ENCODE results near the gene CORIN.

CORIN gene

GRCh38 chr4:47790105-47790504 lies 47.8 kb downstream of the CORIN start:
- H3K4me3 ChIP-seq (ENCODE audit: low read depth, low read length) = no peak overlapping the region
- H3K4me1 ChIP-seq (ENCODE audit: control insufficient read depth, insufficient read depth, low read length) = no peaks in the 10 kb centered on the region
- H3K36me3 ChIP-seq (ENCODE audit: control insufficient read depth in 2 of 2, insufficient read depth in 1 of 2, low read length in 2 of 2) = no peaks in the 10 kb centered on the region
- H3K27ac ChIP-seq (ENCODE audit: extremely low read depth, low read depth, low read length) = no peak overlapping the region
- TF ChIP-seq ZBTB8A (tag by site-specific recombination; IDR thresholded peaks at IDR 0.05) (no peak), ZNF561 (tag by site-specific recombination; IDR thresholded peaks at IDR 0.05; ENCODE audit: borderline replicate concordance) (no peak), ZNF843 (tag by site-specific recombination; IDR thresholded peaks at IDR 0.05) (no peak)
- no peaks in the 10 kb centered on the region for H3K9me3 ChIP-seq (ENCODE audit: control insufficient read depth, insufficient read depth, low read depth, low read length)
- POLR2A ChIA-PET = no interaction called here
- CTCF ChIA-PET = no interaction called here

GRCh38 chr4:47788126-47788525 lies 49.7 kb downstream of the CORIN start:
- Histone ChIP-seq H3K9me3 (ENCODE audit: control insufficient read depth, insufficient read depth, low read depth, low read length) (no peaks in the 10 kb centered on the region), H3K4me3 (ENCODE audit: low read depth, low read length) (no peak overlapping the region), H3K27ac (ENCODE audit: extremely low read depth, low read depth, low read length) (no peak overlapping the region), H3K36me3 (ENCODE audit: control insufficient read depth in 2 of 2, insufficient read depth in 1 of 2, low read length in 2 of 2) (no peaks in the 10 kb centered on the region), H3K4me1 (ENCODE audit: control insufficient read depth, insufficient read depth, low read length) (no peaks in the 10 kb centered on the region)
- ChIA-PET POLR2A (no interaction called here), CTCF (no interaction called here)
- TF ChIP-seq ZNF169 (tag by site-specific recombination; IDR thresholded peaks at IDR 0.05) (no peak), RBAK (tag by site-specific recombination; IDR thresholded peaks at IDR 0.05) (no peak), ZSCAN30 (tag by site-specific recombination; IDR thresholded peaks at IDR 0.05) (no peak), FEZF1 (tag by site-specific recombination; IDR thresholded peaks at IDR 0.05) (no peak), TRIM28 (IDR thresholded peaks at IDR 0.05; ENCODE audit: borderline replicate concordance, low read length) (no peak), ZNF133 (tag by site-specific recombination; IDR thresholded peaks at IDR 0.05) (no peak), MZF1 (tag by site-specific recombination; IDR thresholded peaks at IDR 0.05; ENCODE audit: borderline replicate concordance) (no peak)

GRCh38 chr4:47786958-47787370 lies 50.9 kb downstream of the CORIN start:
- H3K4me3 ChIP-seq (ENCODE audit: low read depth, low read length) = no peak overlapping the region
- TF ChIP-seq ZNF155 (tag by site-specific recombination; IDR thresholded peaks at IDR 0.05) (no peak), ZNF426 (tag by site-specific recombination; IDR thresholded peaks at IDR 0.05) (no peak), ZNF133 (tag by site-specific recombination; IDR thresholded peaks at IDR 0.05) (no peak), ZNF501 (tag by site-specific recombination; IDR thresholded peaks at IDR 0.05) (no peak), YY1 (tag by site-specific recombination; IDR thresholded peaks at IDR 0.05) (no peak), ZFP37 (tag by site-specific recombination; IDR thresholded peaks at IDR 0.05) (no peak), YY2 (tag by site-specific recombination; IDR thresholded peaks at IDR 0.05) (no peak), GLIS1 (tag by site-specific recombination; IDR thresholded peaks at IDR 0.05) (no peak), ZNF132 (tag by site-specific recombination; IDR thresholded peaks at IDR 0.05; ENCODE audit: borderline replicate concordance) (no peak), ZNF585B (tag by site-specific recombination; IDR thresholded peaks at IDR 0.05) (no peak), ZNF791 (tag by site-specific recombination; IDR thresholded peaks at IDR 0.05) (no peak), KLF1 (tag by site-specific recombination; IDR thresholded peaks at IDR 0.05) (no peak), ZNF335 (tag by site-specific recombination; conservative IDR thresholded peaks at IDR 0.05) (no peak), ZNF341 (tag by site-specific recombination; IDR thresholded peaks at IDR 0.05; ENCODE audit: low read depth) (no peak), REPIN1 (tag by site-specific recombination; IDR thresholded peaks at IDR 0.05; ENCODE audit: low read depth) (no peak), KLF7 (tag by site-specific recombination; IDR thresholded peaks at IDR 0.05; ENCODE audit: borderline replicate concordance) (no peak), RBAK (tag by site-specific recombination; IDR thresholded peaks at IDR 0.05) (no peak), ZNF37A (tag by site-specific recombination; IDR thresholded peaks at IDR 0.05) (no peak), FEZF1 (tag by site-specific recombination; IDR thresholded peaks at IDR 0.05) (no peak), KLF9 (tag by site-specific recombination; IDR thresholded peaks at IDR 0.05; ENCODE audit: low read depth) (no peak)
- no peaks in the 10 kb centered on the region for H3K9me3 ChIP-seq (ENCODE audit: control insufficient read depth, insufficient read depth, low read depth, low read length)
- H3K4me1 ChIP-seq (ENCODE audit: control insufficient read depth, insufficient read depth, low read length) = no peaks in the 10 kb centered on the region
- H3K36me3 ChIP-seq (ENCODE audit: control insufficient read depth in 2 of 2, insufficient read depth in 1 of 2, low read length in 2 of 2) = no peaks in the 10 kb centered on the region
- ChIA-PET CTCF (interaction anchor here (0.6 kb wide), 2 partner anchors 13 to 504 kb away, joined by 3 read pairs; no protein-coding TSS in a partner anchor), POLR2A (no interaction called here)
- H3K27ac ChIP-seq (ENCODE audit: extremely low read depth, low read depth, low read length) = no peak overlapping the region
